Measurements from ENCODE around the gene WDFY4.

The WDFY4 gene

GRCh38 chr10:48879451-48879850, 194.8 kb downstream of the WDFY4 start:
- Histone ChIP-seq H3K4me3 (ENCODE audit: low read length in 2 of 2) (no peak overlapping the region), H3K36me3 (ENCODE audit: control insufficient read depth in 2 of 2, insufficient read depth in 2 of 2, low read length in 2 of 2) (no peaks in the 10 kb centered on the region), H3K27me3 (ENCODE audit: control insufficient read depth in 2 of 2, insufficient read depth in 2 of 2, low read length in 2 of 2) (no peaks in the 10 kb centered on the region), H3K27ac (ENCODE audit: low read depth in 2 of 2, low read length in 2 of 2) (no peak overlapping the region), H3K4me1 (ENCODE audit: control insufficient read depth in 2 of 2, insufficient read depth in 2 of 2, low read length in 2 of 2) (no peaks in the 10 kb centered on the region), H3K9me3 (ENCODE audit: control insufficient read depth in 2 of 2, low read length in 2 of 2) (no peaks in the 10 kb centered on the region), H3K9ac (ENCODE audit: low read depth in 1 of 2, low read length in 2 of 2) (no peak overlapping the region)

GRCh38 chr10:48880016-48880705, 195.5 kb downstream of the WDFY4 start:
- no peaks in the 10 kb centered on the region for H3K9me3 ChIP-seq (ENCODE audit: control insufficient read depth in 2 of 2, low read length in 2 of 2)
- no peaks in the 10 kb centered on the region for H3K36me3 ChIP-seq (ENCODE audit: control insufficient read depth in 2 of 2, insufficient read depth in 2 of 2, low read length in 2 of 2)
- H3K9ac ChIP-seq (ENCODE audit: low read depth in 1 of 2, low read length in 2 of 2) = no peak overlapping the region
- H3K4me3 ChIP-seq (ENCODE audit: low read length in 2 of 2) = no peak overlapping the region
- H3K27ac ChIP-seq (ENCODE audit: low read depth in 2 of 2, low read length in 2 of 2) = no peak overlapping the region
- no peaks in the 10 kb centered on the region for H3K4me1 ChIP-seq (ENCODE audit: control insufficient read depth in 2 of 2, insufficient read depth in 2 of 2, low read length in 2 of 2)
- H3K27me3 ChIP-seq (ENCODE audit: control insufficient read depth in 2 of 2, insufficient read depth in 2 of 2, low read length in 2 of 2) = peaks cover 0 to under 1% of the 10 kb centered on the region in 2 donors

- no peak overlapping the region for H3K9ac ChIP-seq (ENCODE audit: low read depth in 1 of 2, low read length in 2 of 2)
- H3K36me3 ChIP-seq (ENCODE audit: control insufficient read depth in 2 of 2, insufficient read depth in 2 of 2, low read length in 2 of 2) = no peaks in the 10 kb centered on the region
Observed at GRCh38 chr10:48881937-48882336, 197.3 kb downstream of the WDFY4 start.

GRCh38 chr10:48882881-48883280, 198.2 kb downstream of the WDFY4 start:
- Histone ChIP-seq H3K36me3 (ENCODE audit: control insufficient read depth in 2 of 2, insufficient read depth in 2 of 2, low read length in 2 of 2) (no peaks in the 10 kb centered on the region), H3K4me3 (ENCODE audit: low read length in 2 of 2) (no peak overlapping the region), H3K9me3 (ENCODE audit: control insufficient read depth in 2 of 2, low read length in 2 of 2) (no peaks in the 10 kb centered on the region), H3K27me3 (ENCODE audit: control insufficient read depth in 2 of 2, insufficient read depth in 2 of 2, low read length in 2 of 2) (peaks cover 0 to 3% of the 10 kb centered on the region in 2 donors), H3K4me1 (ENCODE audit: control insufficient read depth in 2 of 2, insufficient read depth in 2 of 2, low read length in 2 of 2) (no peaks in the 10 kb centered on the region), H3K27ac (ENCODE audit: low read depth in 2 of 2, low read length in 2 of 2) (no peak overlapping the region), H3K9ac (ENCODE audit: low read depth in 1 of 2, low read length in 2 of 2) (no peak overlapping the region)

More at GRCh38 chr10:48881937-48882336, 197.3 kb downstream of the WDFY4 start:
- no peaks in the 10 kb centered on the region for H3K4me1 ChIP-seq (ENCODE audit: control insufficient read depth in 2 of 2, insufficient read depth in 2 of 2, low read length in 2 of 2)
- peaks cover 0 to 3% of the 10 kb centered on the region in 2 donors for H3K27me3 ChIP-seq (ENCODE audit: control insufficient read depth in 2 of 2, insufficient read depth in 2 of 2, low read length in 2 of 2)
- no peaks in the 10 kb centered on the region for H3K9me3 ChIP-seq (ENCODE audit: control insufficient read depth in 2 of 2, low read length in 2 of 2)
- no peak overlapping the region for H3K27ac ChIP-seq (ENCODE audit: low read depth in 2 of 2, low read length in 2 of 2)
- H3K4me3 ChIP-seq (ENCODE audit: low read length in 2 of 2) = no peak overlapping the region

- Histone ChIP-seq H3K36me3 (ENCODE audit: control insufficient read depth in 2 of 2, insufficient read depth in 2 of 2, low read length in 2 of 2) (no peaks in the 10 kb centered on the region), H3K4me1 (ENCODE audit: control insufficient read depth in 2 of 2, insufficient read depth in 2 of 2, low read length in 2 of 2) (no peaks in the 10 kb centered on the region), H3K4me3 (ENCODE audit: low read length in 2 of 2) (no peak overlapping the region), H3K27ac (ENCODE audit: low read depth in 2 of 2, low read length in 2 of 2) (no peak overlapping the region), H3K9ac (ENCODE audit: low read depth in 1 of 2, low read length in 2 of 2) (no peak overlapping the region), H3K27me3 (ENCODE audit: control insufficient read depth in 2 of 2, insufficient read depth in 2 of 2, low read length in 2 of 2) (peaks cover 0 to 3% of the 10 kb centered on the region in 2 donors), H3K9me3 (ENCODE audit: control insufficient read depth in 2 of 2, low read length in 2 of 2) (no peaks in the 10 kb centered on the region)
Observed at GRCh38 chr10:48883701-48884100, 199.0 kb downstream of the WDFY4 start.

- H3K4me3 ChIP-seq (ENCODE audit: low read length in 2 of 2) = no peak overlapping the region
- no peaks in the 10 kb centered on the region for H3K4me1 ChIP-seq (ENCODE audit: control insufficient read depth in 2 of 2, insufficient read depth in 2 of 2, low read length in 2 of 2)
- peaks cover 0 to 3% of the 10 kb centered on the region in 2 donors for H3K27me3 ChIP-seq (ENCODE audit: control insufficient read depth in 2 of 2, insufficient read depth in 2 of 2, low read length in 2 of 2)
- H3K9ac ChIP-seq (ENCODE audit: low read depth in 1 of 2, low read length in 2 of 2) = no peak overlapping the region
- H3K9me3 ChIP-seq (ENCODE audit: control insufficient read depth in 2 of 2, low read length in 2 of 2) = no peaks in the 10 kb centered on the region
- no peaks in the 10 kb centered on the region for H3K36me3 ChIP-seq (ENCODE audit: control insufficient read depth in 2 of 2, insufficient read depth in 2 of 2, low read length in 2 of 2)
- no peak overlapping the region for H3K27ac ChIP-seq (ENCODE audit: low read depth in 2 of 2, low read length in 2 of 2)
Observed at GRCh38 chr10:48884179-48885045, 199.7 kb downstream of the WDFY4 start.

GRCh38 chr10:48885376-48885775, 200.7 kb downstream of the WDFY4 start:
- Histone ChIP-seq H3K4me1 (ENCODE audit: control insufficient read depth in 2 of 2, insufficient read depth in 2 of 2, low read length in 2 of 2) (no peaks in the 10 kb centered on the region), H3K36me3 (ENCODE audit: control insufficient read depth in 2 of 2, insufficient read depth in 2 of 2, low read length in 2 of 2) (no peaks in the 10 kb centered on the region), H3K4me3 (ENCODE audit: low read length in 2 of 2) (no peak overlapping the region), H3K27ac (ENCODE audit: low read depth in 2 of 2, low read length in 2 of 2) (no peak overlapping the region), H3K9ac (ENCODE audit: low read depth in 1 of 2, low read length in 2 of 2) (no peak overlapping the region), H3K9me3 (ENCODE audit: control insufficient read depth in 2 of 2, low read length in 2 of 2) (no peaks in the 10 kb centered on the region), H3K27me3 (ENCODE audit: control insufficient read depth in 2 of 2, insufficient read depth in 2 of 2, low read length in 2 of 2) (peaks cover 0 to 3% of the 10 kb centered on the region in 2 donors)

- Histone ChIP-seq H3K27ac (ENCODE audit: low read depth in 2 of 2, low read length in 2 of 2) (no peak overlapping the region), H3K4me3 (ENCODE audit: low read length in 2 of 2) (no peak overlapping the region), H3K9ac (ENCODE audit: low read depth in 1 of 2, low read length in 2 of 2) (no peak overlapping the region), H3K36me3 (ENCODE audit: control insufficient read depth in 2 of 2, insufficient read depth in 2 of 2, low read length in 2 of 2) (no peaks in the 10 kb centered on the region), H3K4me1 (ENCODE audit: control insufficient read depth in 2 of 2, insufficient read depth in 2 of 2, low read length in 2 of 2) (no peaks in the 10 kb centered on the region), H3K27me3 (ENCODE audit: control insufficient read depth in 2 of 2, insufficient read depth in 2 of 2, low read length in 2 of 2) (peaks cover 0 to 3% of the 10 kb centered on the region in 2 donors), H3K9me3 (ENCODE audit: control insufficient read depth in 2 of 2, low read length in 2 of 2) (no peaks in the 10 kb centered on the region)
Observed at GRCh38 chr10:48887982-48888381, 203.3 kb downstream of the WDFY4 start.

GRCh38 chr10:48890888-48891850, 206.5 kb downstream of the WDFY4 start:
- Histone ChIP-seq H3K36me3 (ENCODE audit: control insufficient read depth in 2 of 2, insufficient read depth in 2 of 2, low read length in 2 of 2) (no peaks in the 10 kb centered on the region), H3K27ac (ENCODE audit: low read depth in 2 of 2, low read length in 2 of 2) (no peak overlapping the region), H3K4me1 (ENCODE audit: control insufficient read depth in 2 of 2, insufficient read depth in 2 of 2, low read length in 2 of 2) (no peaks in the 10 kb centered on the region), H3K4me3 (ENCODE audit: low read length in 2 of 2) (no peak overlapping the region), H3K9ac (ENCODE audit: low read depth in 1 of 2, low read length in 2 of 2) (no peak overlapping the region), H3K27me3 (ENCODE audit: control insufficient read depth in 2 of 2, insufficient read depth in 2 of 2, low read length in 2 of 2) (no peaks in the 10 kb centered on the region), H3K9me3 (ENCODE audit: control insufficient read depth in 2 of 2, low read length in 2 of 2) (no peaks in the 10 kb centered on the region)
